ENCODE results near the gene CCDC190.

GRCh38 chr1:162823771-162824525 is 37.0 kb downstream of the CCDC190 start:
- TF ChIP-seq, protein P1, sequence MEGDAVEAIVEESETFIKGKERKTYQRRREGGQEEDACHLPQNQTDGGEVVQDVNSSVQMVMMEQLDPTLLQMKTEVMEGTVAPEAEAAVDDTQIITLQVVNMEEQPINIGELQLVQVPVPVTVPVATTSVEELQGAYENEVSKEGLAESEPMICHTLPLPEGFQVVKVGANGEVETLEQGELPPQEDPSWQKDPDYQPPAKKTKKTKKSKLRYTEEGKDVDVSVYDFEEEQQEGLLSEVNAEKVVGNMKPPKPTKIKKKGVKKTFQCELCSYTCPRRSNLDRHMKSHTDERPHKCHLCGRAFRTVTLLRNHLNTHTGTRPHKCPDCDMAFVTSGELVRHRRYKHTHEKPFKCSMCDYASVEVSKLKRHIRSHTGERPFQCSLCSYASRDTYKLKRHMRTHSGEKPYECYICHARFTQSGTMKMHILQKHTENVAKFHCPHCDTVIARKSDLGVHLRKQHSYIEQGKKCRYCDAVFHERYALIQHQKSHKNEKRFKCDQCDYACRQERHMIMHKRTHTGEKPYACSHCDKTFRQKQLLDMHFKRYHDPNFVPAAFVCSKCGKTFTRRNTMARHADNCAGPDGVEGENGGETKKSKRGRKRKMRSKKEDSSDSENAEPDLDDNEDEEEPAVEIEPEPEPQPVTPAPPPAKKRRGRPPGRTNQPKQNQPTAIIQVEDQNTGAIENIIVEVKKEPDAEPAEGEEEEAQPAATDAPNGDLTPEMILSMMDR (IDR thresholded peaks at IDR 0.05) = no peak
- TF ChIP-seq POLR2A (IDR thresholded peaks at IDR 0.05) = no peak
